ENCODE results near the gene BACE1-AS.
A peak's percentile ranks its signal among the peaks of the same experiment; 100 is the strongest.

- peak; percentile 39 to 69 for TF ChIP-seq CTCF (conservative IDR thresholded peaks at IDR 0.05; ENCODE audit: low read depth in 2 of 2)
- TF ChIP-seq POLR2AphosphoS5 (IDR thresholded peaks at IDR 0.05; ENCODE audit: low read depth): peak; percentile 62
- TF ChIP-seq EZH2 (IDR thresholded peaks at IDR 0.05; ENCODE audit: low read depth, unreplicated experiment): no peak
- no peak for TF ChIP-seq STAT1 (IDR thresholded peaks at IDR 0.05; ENCODE audit: unreplicated experiment)
- TF ChIP-seq REST (IDR thresholded peaks at IDR 0.05; ENCODE audit: unreplicated experiment): no peak
- no peak for TF ChIP-seq EZH2phosphoT487 (IDR thresholded peaks at IDR 0.05; ENCODE audit: unreplicated experiment)
- TF ChIP-seq CREB1 (CRISPR knock-in tag; IDR thresholded peaks at IDR 0.05; ENCODE audit: low read depth): no peak
- no peak for TF ChIP-seq ZNF462 (CRISPR knock-in tag; IDR thresholded peaks at IDR 0.05)
- TF ChIP-seq JUNB (IDR thresholded peaks at IDR 0.05; ENCODE audit: unreplicated experiment): no peak
- no peak for TF ChIP-seq NANOG (IDR thresholded peaks at IDR 0.05; ENCODE audit: borderline replicate concordance)
- TF ChIP-seq ZNF114 (CRISPR knock-in tag; IDR thresholded peaks at IDR 0.05): no peak
- TF ChIP-seq ETS1 (IDR thresholded peaks at IDR 0.05): peak; percentile 87
- no peak for TF ChIP-seq ZNF331 (CRISPR knock-in tag; IDR thresholded peaks at IDR 0.05; ENCODE audit: low read depth)
Measured at GRCh38 chr11:117316197-117316961, 25.2 kb downstream of the BACE1-AS start, which contains the start of gene BACE1.
